Stimulated activated CD8-positive, alpha-beta memory T cell treated with anti-CD3 and anti-CD28 coated beads, Interleukin-4, amount 100 ng/mL, for 4 hours (primary cell): ENCODE data around the gene SORL1-AS1.
"Not testable (repeated sequence)": the region's sequence is repeated elsewhere in the genome, so short reads cannot be mapped to it uniquely, and the experiment has no call there.

ENCODE experiments used
- DNase-seq, 2 donors: peaks; one replicate each; pipeline ENCODE4 v3.0.0-alpha.2; 2020; ENCODE audit warnings: low read depth in 2 of 2, low spot score in 1 of 2

SORL1-AS1 gene

DNA sequence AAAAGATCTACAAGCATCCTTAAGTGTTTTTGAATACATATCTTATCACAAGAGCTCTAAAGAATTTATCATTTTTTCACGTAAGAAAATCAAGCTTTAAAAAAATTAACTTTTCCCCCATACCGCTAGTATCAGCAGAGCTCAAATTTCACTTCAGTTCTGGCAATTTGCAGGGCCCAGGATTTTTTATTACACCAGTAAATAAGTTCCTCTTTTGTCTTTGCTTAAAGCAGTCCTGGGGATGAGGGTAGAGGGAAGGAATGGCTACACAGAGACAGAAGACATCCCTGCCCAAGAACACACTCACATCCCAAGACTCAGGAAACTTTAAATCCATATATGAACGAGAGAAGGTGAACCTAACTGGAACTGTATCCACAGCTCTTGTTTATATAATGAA lies 23.2 kb downstream of the SORL1-AS1 start:
- no peak for DNase-seq

DNA sequence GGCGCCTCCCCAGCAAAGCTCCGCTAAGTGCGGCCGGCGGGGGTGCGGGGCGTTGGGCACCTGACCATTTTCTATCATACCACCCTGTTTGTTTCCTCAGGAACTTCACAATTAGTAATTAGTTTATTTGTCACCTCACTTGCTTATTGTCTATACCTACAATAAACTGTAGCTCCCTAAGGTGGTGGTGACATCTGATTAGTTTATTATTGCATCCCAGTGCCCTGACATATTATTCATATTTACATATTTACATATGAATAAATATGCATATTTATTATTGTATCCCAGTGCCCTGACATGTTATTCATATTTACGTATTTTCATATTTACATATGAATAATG lies 25.4 kb downstream of the SORL1-AS1 start:
- DNase-seq: no peak

DNA sequence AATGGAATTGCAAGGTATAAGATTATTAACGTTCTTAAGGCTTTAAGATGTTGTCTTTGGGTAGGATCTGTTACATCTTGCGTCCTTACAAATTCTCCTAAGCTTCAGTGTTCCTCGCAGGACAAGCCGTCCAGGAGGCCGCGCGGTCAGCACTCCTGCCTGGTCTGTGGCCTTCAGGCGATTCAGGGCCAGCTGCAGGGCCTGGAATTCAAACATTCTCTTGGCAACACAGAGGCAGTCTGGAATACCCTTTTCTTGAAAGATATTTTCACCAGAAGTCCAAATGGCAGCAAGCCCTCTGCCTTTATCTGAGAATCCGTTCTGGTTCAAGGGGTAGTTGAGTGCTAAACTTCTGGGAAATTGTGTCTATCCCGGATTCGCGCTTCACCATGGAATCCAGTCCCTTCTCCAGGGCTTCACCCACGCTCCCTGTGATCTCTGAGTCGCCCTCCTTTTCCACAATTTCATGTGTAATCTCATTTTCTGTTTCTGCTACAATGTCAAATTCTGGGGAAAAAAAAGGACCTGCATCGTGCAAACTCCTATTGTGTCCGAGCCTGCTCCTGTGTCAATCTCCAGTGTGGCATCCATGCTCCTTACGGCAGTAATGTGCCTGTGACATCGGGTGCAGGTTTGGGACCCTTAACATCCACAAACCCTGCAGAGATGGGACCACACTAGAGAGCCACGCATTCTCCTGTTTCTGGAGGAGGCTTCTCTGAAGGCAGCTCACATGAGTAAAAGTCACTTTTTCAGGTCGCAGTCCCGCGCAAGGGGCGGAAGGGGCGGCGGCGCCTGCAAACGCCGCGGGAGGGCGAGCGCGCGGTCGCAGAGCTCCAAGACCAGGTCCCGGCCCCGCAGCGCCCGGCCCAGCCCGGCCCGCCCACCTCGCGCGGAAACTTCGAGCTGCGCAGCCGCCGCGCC lies 26.0 kb downstream of the SORL1-AS1 start:
- DNase-seq: no peak

DNA sequence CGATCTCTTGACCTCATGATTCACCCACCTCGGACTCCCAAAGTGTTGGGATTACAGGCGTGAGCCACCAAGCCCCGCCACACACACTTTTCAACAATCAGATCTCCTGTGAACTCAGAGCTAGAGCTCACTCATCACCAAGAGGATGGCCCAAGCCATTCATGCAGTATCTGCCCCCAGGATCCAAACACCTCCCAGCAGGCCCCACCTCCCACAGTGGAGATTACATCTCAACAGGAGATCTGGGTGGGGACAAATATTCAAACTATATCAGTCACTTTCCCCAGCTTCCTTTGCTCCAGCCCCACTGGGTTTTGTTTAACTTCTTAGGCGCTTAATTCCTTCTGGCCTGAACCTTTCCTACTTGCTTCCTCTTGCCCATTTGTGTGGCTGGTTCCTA lies 26.9 kb downstream of the SORL1-AS1 start:
- no peak for DNase-seq

DNA sequence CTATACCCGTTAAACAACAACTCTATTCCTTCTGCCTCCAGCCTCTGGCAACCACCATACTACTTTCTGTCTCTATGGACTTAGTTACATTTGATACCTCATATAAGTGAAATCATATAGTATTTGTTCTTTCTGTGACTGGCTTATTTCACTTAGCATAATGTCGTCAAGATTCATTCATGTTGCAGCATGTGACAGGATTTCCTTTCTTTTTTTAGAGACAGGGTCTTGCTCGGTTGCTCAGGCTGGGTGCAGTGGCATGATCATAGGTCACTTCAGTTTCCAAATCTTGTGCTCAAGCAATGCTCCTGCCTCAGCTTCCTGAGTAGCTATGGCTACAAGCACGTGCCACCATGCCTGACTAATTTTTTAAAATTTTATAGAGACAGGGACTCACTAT lies 30.1 kb downstream of the SORL1-AS1 start:
- no peak for DNase-seq

DNA sequence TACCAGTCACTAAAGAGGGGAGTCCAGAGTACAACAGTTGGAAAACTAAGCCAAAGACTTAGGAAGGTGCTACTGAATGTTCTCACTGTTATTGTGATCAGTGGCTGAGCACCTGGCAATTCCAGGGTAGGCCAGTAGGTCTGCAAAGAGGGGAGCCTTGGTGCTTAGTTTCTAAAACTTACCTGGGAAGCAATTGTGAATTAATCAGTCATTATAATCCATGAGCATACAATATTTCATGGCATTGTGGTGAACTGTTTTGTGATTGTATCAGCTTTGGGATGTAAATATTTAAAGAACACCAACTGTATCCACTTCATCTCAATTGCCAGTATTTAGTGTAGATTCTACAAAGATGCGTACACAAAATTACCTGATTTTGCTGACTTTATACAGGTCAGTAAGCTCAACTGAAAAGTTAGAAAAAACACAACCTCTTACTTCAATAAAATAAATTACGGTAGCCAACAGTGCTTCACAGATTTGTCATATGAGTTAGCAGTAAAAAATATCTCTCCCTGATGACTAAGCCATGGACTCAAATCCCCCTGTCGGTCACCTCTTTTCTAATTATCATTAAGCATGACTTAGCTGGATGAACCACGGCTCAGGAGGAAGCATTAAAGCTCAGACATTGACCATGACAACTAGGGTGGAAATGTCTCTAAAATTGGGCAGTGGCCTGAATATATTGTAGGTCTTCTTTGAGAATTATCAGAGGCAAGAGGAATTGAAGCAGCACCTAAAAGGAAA lies 31.4 kb downstream of the SORL1-AS1 start:
- no peak for DNase-seq

DNA sequence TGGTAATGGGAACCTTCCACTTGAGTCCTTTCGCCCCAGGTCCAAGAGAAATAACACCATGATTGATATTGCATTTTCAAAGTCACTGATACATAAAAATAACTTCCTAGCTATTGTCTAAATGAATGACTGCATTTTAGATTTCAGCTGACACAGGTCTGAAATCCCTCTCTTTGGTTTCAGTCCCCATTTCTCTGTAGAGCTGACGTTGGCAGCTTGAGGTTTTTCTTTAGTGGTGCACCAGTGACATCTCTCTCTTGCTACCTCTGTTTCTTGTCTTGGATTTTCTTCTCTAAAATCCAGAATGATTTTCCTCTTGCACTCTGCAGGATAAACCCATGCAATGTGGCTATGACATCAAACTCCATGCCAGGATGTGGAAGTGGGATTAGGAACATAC lies 32.4 kb downstream of the SORL1-AS1 start:
- DNase-seq: no peak

DNA sequence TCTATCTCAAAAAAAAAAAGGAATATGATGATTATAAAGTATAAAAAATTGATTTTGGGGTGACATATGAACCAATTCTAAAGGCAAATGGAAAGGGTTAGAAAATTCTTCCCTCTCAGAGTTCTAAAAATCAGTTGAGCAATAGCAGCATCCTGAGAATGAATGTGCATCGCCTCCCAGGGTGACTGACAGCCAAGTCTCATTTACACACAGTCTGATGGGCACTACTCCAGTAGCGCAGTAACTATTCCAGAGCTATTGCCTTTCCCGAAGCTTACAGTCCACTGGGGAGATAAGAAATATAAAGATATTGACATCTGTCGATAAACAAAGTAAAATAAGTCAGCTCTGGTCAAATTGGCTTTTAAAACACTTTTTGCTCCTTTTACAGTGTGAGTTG lies 32.9 kb downstream of the SORL1-AS1 start:
- no peak for DNase-seq

DNA sequence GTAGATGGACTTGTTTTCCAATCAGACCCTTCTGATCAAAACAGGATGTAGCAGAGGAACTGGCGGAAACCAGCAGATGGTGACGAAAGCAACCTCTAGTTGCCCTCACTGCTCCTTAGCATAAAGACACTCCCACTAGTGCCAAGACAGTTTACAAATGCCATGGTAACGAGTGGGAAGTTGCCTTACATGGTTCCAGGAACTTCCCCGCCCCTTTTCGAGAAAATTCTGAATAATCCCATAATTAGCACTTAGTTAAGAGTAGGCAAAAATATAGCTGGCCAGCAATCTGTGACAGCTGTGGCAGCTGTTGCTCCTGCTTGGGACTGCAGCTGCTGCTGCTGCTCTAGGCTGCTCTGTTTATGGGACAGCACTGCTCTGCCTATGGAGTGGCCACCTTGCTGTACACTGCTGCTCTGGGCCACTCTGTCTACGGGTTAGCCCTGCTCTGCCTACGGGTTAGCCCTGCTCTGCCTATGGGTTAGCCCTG lies 34.1 kb downstream of the SORL1-AS1 start:
- no peak for DNase-seq

DNA sequence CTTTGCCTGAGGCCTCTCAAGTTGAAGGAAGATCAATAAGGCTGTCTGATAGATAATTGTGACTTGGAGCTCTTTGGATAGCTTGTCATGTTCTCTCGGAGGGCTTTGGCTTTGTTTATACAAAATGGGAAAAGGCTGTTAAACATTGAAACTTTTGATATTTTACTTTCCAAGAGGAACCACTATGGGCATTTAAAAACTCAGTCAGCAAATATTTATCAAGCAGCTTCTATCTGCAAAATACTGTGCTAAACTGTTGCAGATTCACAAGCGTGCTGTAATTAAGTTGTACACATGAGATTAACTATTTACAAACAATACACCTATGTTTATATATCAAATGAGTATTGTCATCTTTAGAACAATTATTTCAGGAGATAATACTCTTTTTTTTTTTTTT lies 35.2 kb downstream of the SORL1-AS1 start:
- DNase-seq: no peak

DNA sequence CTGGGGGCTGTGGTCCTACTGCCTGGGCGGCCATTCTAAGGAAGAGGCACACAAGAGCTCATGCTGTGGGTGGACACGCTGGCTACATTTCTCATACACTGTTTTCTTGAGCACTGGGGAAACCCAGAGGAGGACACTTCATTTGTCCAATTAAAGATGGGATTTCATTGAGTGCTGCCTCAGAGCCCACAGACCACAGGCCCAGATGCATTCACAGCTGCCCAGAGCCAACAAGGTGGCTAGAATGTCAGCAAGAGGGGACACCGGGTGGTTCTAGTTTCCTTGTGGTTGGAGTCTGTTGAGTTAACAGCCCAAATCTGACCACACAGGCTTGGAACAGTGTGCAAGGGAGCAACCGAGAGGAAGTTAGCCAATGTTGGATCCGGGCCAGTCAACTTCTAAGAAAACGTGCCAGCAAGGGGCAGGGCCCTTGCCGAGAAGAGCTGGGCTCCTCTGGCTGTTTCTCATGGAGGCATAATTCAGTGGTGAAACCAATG lies 35.7 kb downstream of the SORL1-AS1 start:
- DNase-seq: no peak

DNA sequence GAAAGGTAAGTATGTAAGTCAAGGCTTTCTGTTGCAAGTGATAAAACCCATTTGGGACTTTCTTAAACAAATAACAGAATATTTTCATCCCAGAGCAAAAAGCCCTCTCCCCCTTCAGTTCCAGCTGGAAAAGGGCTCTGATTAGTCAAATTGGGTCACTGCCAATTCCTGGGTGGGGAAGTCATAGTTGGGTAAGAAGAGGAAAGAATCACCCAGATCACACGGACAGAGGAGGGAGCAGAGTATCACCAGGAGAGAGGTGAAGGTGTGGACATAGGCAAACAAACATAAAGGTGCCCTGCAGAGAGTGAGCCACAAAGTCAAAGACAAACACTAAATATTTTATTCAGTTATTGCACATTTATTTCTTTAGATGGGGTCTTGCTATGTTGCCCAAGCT lies 36.9 kb downstream of the SORL1-AS1 start:
- no peak for DNase-seq

DNA sequence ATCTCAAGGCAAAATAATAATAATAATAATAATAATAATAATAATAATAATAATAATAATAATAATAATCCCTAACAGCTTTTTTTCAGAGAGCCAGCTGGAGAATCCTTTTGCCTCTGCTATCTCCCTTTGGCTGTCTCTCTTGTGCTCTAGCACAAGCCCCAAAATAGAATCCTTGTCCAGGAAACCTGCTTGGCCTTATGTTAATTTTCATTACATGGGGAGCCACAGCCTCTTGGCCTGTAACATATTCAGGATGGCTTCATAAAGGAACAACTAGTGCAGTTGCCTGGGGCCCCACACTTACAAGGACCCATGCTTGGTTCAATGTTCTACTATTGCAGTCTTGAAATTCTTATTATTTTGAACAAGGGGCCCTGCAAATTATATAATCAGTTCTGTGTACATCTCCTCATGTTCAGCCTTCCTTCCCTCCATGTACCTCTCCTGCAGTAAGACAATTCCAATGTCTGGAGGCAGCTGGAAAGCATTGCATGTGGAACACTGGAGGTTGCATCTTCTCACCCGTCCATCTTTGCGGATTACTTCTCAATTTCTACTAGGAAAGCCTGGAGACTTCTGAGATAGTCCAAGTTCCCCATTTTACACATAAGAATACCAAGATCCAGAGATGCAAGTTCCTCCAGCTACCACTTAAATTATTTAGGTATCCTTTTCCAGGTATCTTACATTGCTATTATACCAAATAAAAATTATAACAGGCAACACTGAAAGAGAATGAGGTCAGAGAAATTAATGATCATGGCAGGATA lies 38.4 kb downstream of the SORL1-AS1 start:
- DNase-seq: no peak

DNA sequence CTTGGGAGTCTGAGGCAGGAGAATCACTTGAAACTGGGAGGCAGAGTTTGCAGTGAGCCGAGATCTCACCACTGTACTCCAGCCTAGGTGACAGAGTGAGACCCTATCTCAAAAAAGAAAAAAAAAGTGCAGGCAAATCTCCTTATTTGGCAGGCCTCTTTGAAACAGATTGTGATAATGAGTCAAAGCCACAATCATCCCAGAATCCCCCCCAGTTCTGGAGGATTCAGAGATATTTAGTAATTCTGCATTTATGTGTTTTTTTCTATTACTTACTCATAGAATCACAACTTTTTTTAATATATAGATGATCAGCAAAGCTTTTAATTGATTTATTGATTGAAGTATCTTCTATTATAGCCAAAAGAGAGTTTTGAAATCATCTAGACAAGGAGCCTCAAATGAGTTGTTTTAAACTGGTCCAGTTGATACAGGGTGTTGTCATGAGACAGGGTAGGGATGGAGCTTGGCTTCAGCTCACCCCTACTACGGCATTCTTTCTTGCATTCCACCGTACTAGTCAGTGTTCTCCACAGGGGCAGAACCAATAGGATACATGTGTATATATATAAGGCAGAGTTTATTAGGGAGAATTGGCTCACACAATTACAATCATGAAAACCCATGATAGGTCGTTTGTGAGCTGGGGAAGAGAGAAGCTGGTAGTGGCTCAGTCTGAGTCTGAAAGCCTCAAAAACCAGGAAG lies 39.9 kb downstream of the SORL1-AS1 start:
- no peak for DNase-seq

DNA sequence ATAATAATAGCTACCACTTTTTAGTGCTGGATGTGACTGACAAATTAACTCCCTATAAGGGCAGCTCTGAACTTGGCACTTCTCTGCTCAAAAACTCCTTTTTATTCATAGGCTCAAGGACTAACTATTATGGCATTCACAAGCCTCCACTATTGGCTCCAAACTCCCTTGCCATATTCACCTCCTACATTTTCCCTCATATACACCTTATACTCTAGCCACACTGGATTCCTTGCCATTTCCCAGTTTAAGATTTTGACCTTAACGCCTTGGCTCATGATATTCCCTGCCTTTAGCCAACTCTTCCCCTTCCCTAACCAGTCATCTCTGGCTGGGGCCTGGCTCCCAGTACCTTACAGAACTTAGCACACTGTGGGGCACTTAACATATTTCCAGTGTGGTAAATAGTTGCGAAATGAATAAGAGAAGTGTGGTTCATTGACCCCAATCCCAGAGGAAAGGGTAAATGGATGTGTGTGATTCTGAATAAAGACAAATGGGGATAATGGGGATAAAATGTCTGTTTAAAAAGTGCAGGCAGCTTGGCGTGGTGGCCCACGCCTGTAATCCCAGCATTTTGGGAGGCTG lies 40.7 kb downstream of the SORL1-AS1 start:
- no peak for DNase-seq

DNA sequence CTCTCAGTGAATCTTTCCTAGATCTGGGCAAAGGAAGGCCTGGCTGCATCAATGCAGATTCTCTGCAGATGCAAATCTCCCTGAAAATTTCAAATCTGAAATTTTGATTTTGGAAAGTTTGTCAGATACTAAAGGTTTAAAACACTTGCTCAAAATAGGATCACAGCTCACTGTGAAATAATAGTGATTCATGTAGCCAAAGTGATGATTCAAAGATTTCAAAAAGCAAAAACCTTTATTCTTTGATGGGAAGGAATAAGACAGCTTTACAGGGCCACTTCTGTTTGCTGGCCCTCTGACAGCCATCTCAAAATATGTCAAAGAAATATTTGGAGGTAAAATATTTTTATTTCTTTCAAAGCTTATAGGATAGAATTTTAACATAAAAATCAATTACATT lies 41.4 kb downstream of the SORL1-AS1 start:
- not testable (repeated sequence) for DNase-seq

DNA sequence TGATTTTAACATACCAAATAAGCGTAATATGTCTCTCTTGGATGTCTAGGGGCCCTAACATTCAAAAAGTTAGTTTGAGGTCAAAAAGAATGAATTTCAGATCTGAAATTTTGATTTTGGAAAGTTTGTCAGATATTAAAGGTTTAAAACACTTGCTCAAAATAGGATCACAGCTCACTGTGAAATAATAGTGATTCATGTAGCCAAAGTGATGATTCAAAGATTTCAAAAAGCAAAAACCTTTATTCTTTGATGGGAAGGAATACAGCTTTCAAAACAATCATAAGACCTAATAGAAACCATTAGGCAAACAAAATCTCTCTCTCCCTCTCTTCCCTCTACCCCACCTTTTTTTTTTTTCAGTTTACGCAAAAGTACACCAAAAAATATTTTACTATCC lies 42.7 kb downstream of the SORL1-AS1 start:
- not testable (repeated sequence) for DNase-seq

DNA sequence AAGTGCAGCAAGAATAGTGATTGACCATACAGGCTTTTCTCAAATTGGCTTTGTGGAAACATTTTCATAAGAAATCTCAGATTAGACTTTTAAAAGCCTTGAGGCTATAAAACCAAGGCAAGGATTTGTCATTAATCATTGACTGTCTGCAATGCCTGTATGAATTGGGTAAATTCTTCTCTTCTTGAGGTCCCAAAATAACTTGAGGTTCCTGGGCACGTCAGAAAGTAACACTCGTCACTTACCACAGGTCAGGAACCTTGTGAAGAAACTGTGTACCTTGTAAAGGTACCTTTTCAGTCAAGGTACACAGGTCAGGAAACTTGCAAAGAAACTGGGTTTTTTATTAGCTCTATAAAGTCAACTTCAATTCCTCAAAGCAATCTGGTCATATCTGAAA lies 43.9 kb downstream of the SORL1-AS1 start:
- DNase-seq: no peak

DNA sequence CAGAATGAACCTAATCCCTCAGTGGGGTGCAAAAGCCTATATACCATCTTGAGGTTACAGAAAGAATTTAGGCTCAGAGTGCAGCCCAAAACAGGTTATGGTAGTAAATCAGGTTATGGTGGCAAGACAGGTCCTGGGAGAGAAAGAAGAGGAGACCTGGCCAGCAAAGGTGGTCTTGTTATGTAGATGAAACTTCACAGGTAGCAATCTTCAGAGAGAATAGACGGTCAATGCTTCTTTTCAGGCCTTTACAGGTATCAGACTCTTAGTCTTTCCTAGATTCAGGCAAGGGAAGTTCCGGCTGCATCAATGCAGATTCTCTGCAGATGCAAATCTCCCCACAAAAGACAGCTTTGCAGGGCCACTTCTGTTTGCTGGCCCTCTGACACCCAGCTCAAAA lies 46.5 kb downstream of the SORL1-AS1 start:
- DNase-seq: no peak

DNA sequence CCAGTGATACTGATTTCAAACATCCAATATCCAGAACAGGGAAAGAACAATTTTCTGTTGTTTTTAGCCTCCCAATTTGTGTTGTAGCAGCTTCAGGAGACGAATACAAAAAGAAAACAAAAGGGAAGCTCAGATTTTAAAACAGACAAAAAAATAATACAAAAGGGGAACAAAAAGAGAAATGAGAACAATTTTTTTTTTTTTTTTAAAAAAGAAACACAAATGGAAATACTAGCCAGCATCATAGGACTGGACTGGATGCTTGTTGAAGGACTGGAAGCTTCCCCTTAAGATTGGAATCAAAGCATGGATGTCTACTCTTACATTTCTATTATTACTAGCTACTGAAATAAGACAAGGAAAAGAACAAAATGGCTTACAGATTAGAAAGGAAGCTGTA lies 47.1 kb downstream of the SORL1-AS1 start:
- no peak for DNase-seq
